H9 (cell line): ENCODE results near the gene SYNGAP1. TPM values are rescaled to one million over a fixed set of nuclear protein-coding genes. Genes with fewer than 3 reads are reported as not detected.

ENCODE experiments used
- DNase-seq: peaks from one replicate; pipeline ENCODE4 v3.0.0-alpha.2; 2017
- H2AFZ ChIP-seq: one replicate; pipeline ENCODE4 v1.6.1; 2013; ENCODE audit warnings: mild to moderate bottlenecking, low read length, control low read depth, moderate library complexity
- H2AK5ac ChIP-seq: 2 replicates; pipeline ENCODE4 v1.6.1; 2013; ENCODE audit warnings: low read length, control low read depth, mixed read lengths; ENCODE audit not compliant: insufficient read length
- H2BK120ac ChIP-seq: one replicate; pipeline ENCODE4 v1.6.1; 2013; ENCODE audit warnings: low read depth, mild to moderate bottlenecking, low read length, control low read depth, inconsistent platforms; ENCODE audit not compliant: poor library complexity, severe bottlenecking
- H2BK12ac ChIP-seq: 2 replicates; pipeline ENCODE4 v1.6.1; 2013; ENCODE audit warnings: low read length, control low read depth, mixed read lengths, low read depth; ENCODE audit not compliant: insufficient read length
- H2BK15ac ChIP-seq: 2 replicates; pipeline ENCODE4 v1.6.1; 2013; ENCODE audit warnings: low read depth, low read length, control low read depth
- H2BK20ac ChIP-seq: one replicate; pipeline ENCODE4 v1.6.1; 2013; ENCODE audit warnings: low read depth, mild to moderate bottlenecking, low read length, control low read depth, inconsistent platforms; ENCODE audit not compliant: poor library complexity, severe bottlenecking
- H2BK5ac ChIP-seq: 2 replicates; pipeline ENCODE4 v1.6.1; 2013; ENCODE audit warnings: low read length, control low read depth, mixed read lengths; ENCODE audit not compliant: insufficient read length
- H3K14ac ChIP-seq: 2 replicates; pipeline ENCODE4 v1.6.1; 2013; ENCODE audit warnings: low read length, control low read depth; ENCODE audit not compliant: insufficient read depth
- H3K18ac ChIP-seq: 2 replicates; pipeline ENCODE4 v1.6.1; 2013; ENCODE audit warnings: low read depth, mild to moderate bottlenecking, mixed read lengths, low read length, control low read depth; ENCODE audit not compliant: insufficient read length
- H3K23ac ChIP-seq: 2 replicates; pipeline ENCODE4 v1.6.1; 2013; ENCODE audit warnings: low read length, control low read depth, mixed read lengths, low read depth; ENCODE audit not compliant: insufficient read length
- H3K23me2 ChIP-seq: 2 replicates; pipeline ENCODE4 v1.6.1; 2013; ENCODE audit warnings: low read depth, mild to moderate bottlenecking, mixed read lengths, low read length, control low read depth; ENCODE audit not compliant: insufficient read length, poor library complexity, severe bottlenecking
- H3K27ac ChIP-seq: 2 replicates; pipeline ENCODE4 v1.5.1; 2013; ENCODE audit warnings: low read length, control low read depth, mixed read lengths, low read depth; ENCODE audit not compliant: insufficient read length
- H3K27me3 ChIP-seq: 2 replicates; pipeline ENCODE4 v1.6.1; 2013; ENCODE audit warnings: low read length, control low read depth, inconsistent platforms; ENCODE audit not compliant: insufficient read depth
- H3K4ac ChIP-seq: 2 replicates; pipeline ENCODE4 v1.6.1; 2013; ENCODE audit warnings: low read depth, mild to moderate bottlenecking, control low read depth, inconsistent platforms, low read length, moderate library complexity
- H3K4me1 ChIP-seq: 2 replicates; pipeline ENCODE4 v1.6.1; 2013; ENCODE audit warnings: low read length, control low read depth, inconsistent platforms; ENCODE audit not compliant: insufficient read depth
- H3K4me2 ChIP-seq: 2 replicates; pipeline ENCODE4 v1.6.1; 2013; ENCODE audit warnings: low read length, control low read depth, mixed read lengths; ENCODE audit not compliant: insufficient read length, insufficient read depth
- H3K56ac ChIP-seq: 2 replicates; pipeline ENCODE4 v1.6.1; 2013; ENCODE audit warnings: low read depth, mild to moderate bottlenecking, mixed read lengths, low read length, control low read depth; ENCODE audit not compliant: insufficient read length
- H3K79me1 ChIP-seq: 2 replicates; pipeline ENCODE4 v1.6.1; 2013; ENCODE audit warnings: low read depth, mild to moderate bottlenecking, moderate library complexity, low read length, control low read depth, inconsistent platforms; ENCODE audit not compliant: insufficient read depth, poor library complexity, severe bottlenecking
- H3K79me2 ChIP-seq: 2 replicates; pipeline ENCODE4 v1.6.1; 2013; ENCODE audit warnings: low read length, control low read depth, inconsistent platforms; ENCODE audit not compliant: insufficient read depth
- H3K9ac ChIP-seq: 2 replicates; pipeline ENCODE4 v1.6.1; 2013; ENCODE audit warnings: low read length, control low read depth, mixed read lengths; ENCODE audit not compliant: insufficient read length; ENCODE audit errors: extremely low read depth
- H3K9me3 ChIP-seq: one replicate; pipeline ENCODE4 v1.6.1; 2013; ENCODE audit warnings: low read depth, low read length, inconsistent platforms; ENCODE audit not compliant: control insufficient read depth
- H3T11ph ChIP-seq: one replicate; pipeline ENCODE4 v1.6.1; 2013; ENCODE audit warnings: mild to moderate bottlenecking, low read length, control low read depth, inconsistent platforms
- H4K20me1 ChIP-seq: one replicate; pipeline ENCODE4 v1.6.1; 2013; ENCODE audit not compliant: control insufficient read depth, insufficient read length, insufficient read depth
- H4K5ac ChIP-seq: 2 replicates; pipeline ENCODE4 v1.6.1; 2013; ENCODE audit warnings: low read depth, mild to moderate bottlenecking, mixed read lengths, low read length, control low read depth; ENCODE audit not compliant: insufficient read length
- H4K8ac ChIP-seq: replicated peaks from 2 replicates; pipeline ENCODE4 v1.6.1; 2013; ENCODE audit warnings: low read length, control low read depth, mixed read lengths, low read depth; ENCODE audit not compliant: insufficient read length
- H4K91ac ChIP-seq: 2 replicates; pipeline ENCODE4 v1.6.1; 2013; ENCODE audit warnings: low read depth, mild to moderate bottlenecking, moderate library complexity, mixed read lengths, low read length, control low read depth; ENCODE audit not compliant: insufficient read length
- H3K27ac Mint-ChIP-seq, 3 experiments: 2 replicates in 2 of 3; 3 replicates in 1 of 3; pipeline ENCODE4 v1.8.0; 2020 to 2021; ENCODE audit warnings: mixed read lengths in 3 of 3, mild to moderate bottlenecking in 1 of 3, moderate library complexity in 1 of 3
- H3K27me3 Mint-ChIP-seq: 2 replicates; pipeline ENCODE4 v1.8.0; 2021; ENCODE audit warnings: low read depth, mild to moderate bottlenecking, moderate library complexity, mixed read lengths
- H3K36me3 Mint-ChIP-seq, 3 experiments: 2 replicates in 2 of 3; 3 replicates in 1 of 3; pipeline ENCODE4 v1.8.0; 2020 to 2021; ENCODE audit warnings: low read depth in 3 of 3, mixed read lengths in 3 of 3; ENCODE audit not compliant: insufficient read depth in 1 of 3
- H3K4me1 Mint-ChIP-seq, 2 experiments: 2 replicates each; pipeline ENCODE4 v1.8.0; 2020; ENCODE audit warnings: mixed read lengths in 2 of 2
- H3K4me3 Mint-ChIP-seq, 2 experiments: 2 replicates in 1 of 2; 3 replicates in 1 of 2; pipeline ENCODE4 v1.8.0; 2020 to 2021; ENCODE audit warnings: mild to moderate bottlenecking in 2 of 2, mixed read lengths in 2 of 2, moderate library complexity in 1 of 2
- H3K9me3 Mint-ChIP-seq, 2 experiments: 2 replicates in 1 of 2; 3 replicates in 1 of 2; pipeline ENCODE4 v1.8.0; 2020; ENCODE audit warnings: mild to moderate bottlenecking in 2 of 2, mixed read lengths in 2 of 2, moderate library complexity in 1 of 2
- WGBS: extraction: QIAGEN DNeasy Blood & Tissue Kit; methylation state at CpG from one replicate; pipeline ENCODE4 v1.1.7; 2013; ENCODE audit warnings: missing lambda C conversion rate, low lambda C conversion rate, mixed read lengths; ENCODE audit not compliant: insufficient read length; ENCODE audit errors: extremely low coverage; 5-methylcytosine and 5-hydroxymethylcytosine counted together
- total RNA-seq: library from RNA; stranded (reverse); gene quantifications from 2 replicates; pipeline ENCODE4 v1.2.1, GENCODE V29; 2021
- TF ChIP-seq, protein P1 (sequence below): fragments of 200-600 bp; sonication (generic); conservative IDR thresholded peaks from 3 replicates; pipeline ENCODE4 v1.8.0; 2021; ENCODE audit warnings: antibody characterized with exemption, mild to moderate bottlenecking

SYNGAP1 gene
- total RNA-seq, 1 experiment from 2014 or later, result 121 TPM

DNA sequence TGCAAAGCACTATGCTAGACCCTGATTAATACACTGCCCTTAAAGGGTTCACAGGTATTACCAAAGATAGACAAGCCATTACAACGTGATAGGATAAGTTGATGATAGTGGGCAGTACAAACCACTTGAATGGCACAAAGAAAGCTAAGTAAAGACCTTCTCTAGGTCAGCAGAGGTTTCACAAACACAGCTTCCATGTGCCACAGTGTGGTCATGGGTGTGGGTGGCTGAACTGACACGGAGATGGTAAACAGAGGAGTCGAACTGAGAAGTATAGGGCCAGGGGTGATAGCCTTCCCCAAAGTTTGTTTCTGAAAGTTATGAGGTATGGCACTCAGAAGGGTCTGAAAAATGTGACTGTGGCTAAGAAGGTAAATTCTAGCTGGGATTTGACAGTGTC, 38.8 kb downstream of the SYNGAP1 start:
- H3K56ac ChIP-seq, result no peak overlapping the region
- H4K8ac ChIP-seq, result no peak overlapping the region
- H4K5ac ChIP-seq, result no peak overlapping the region
- H3K4me1 Mint-ChIP-seq, result peaks cover 10 to 13% of the 10 kb centered on the region in 2 experiments
- no peak overlapping the region for H3K4me2 ChIP-seq
- H3K36me3 Mint-ChIP-seq, result peaks cover 9 to 32% (median 31%) of the 10 kb centered on the region in 3 experiments
- no peak overlapping the region for H3T11ph ChIP-seq
- no peak overlapping the region for H3K27ac Mint-ChIP-seq
- H3K4me3 Mint-ChIP-seq, result no peak overlapping the region
- peaks cover 9% of the 10 kb centered on the region for H3K23me2 ChIP-seq
- no peaks in the 10 kb centered on the region for H3K79me1 ChIP-seq
- H3K27me3 ChIP-seq, result no peaks in the 10 kb centered on the region; the same call in 1 of the 2 replicates
- no CpG with 5 or more reads among the region's 3 CpGs for WGBS
- H2AFZ ChIP-seq, result no peak overlapping the region
- H3K9ac ChIP-seq, result no peak overlapping the region
- H3K9me3 Mint-ChIP-seq, result no peaks in the 10 kb centered on the region
- no peak overlapping the region for H2BK12ac ChIP-seq
- no peak overlapping the region for H3K18ac ChIP-seq
- DNase-seq, result no peak
- H2AK5ac ChIP-seq, result no peak overlapping the region
- TF ChIP-seq, protein P1, sequence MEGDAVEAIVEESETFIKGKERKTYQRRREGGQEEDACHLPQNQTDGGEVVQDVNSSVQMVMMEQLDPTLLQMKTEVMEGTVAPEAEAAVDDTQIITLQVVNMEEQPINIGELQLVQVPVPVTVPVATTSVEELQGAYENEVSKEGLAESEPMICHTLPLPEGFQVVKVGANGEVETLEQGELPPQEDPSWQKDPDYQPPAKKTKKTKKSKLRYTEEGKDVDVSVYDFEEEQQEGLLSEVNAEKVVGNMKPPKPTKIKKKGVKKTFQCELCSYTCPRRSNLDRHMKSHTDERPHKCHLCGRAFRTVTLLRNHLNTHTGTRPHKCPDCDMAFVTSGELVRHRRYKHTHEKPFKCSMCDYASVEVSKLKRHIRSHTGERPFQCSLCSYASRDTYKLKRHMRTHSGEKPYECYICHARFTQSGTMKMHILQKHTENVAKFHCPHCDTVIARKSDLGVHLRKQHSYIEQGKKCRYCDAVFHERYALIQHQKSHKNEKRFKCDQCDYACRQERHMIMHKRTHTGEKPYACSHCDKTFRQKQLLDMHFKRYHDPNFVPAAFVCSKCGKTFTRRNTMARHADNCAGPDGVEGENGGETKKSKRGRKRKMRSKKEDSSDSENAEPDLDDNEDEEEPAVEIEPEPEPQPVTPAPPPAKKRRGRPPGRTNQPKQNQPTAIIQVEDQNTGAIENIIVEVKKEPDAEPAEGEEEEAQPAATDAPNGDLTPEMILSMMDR, result no peak
- no peaks in the 10 kb centered on the region for H4K20me1 ChIP-seq
- no peak overlapping the region for H3K14ac ChIP-seq
- no peak overlapping the region for H2BK20ac ChIP-seq
- H3K23ac ChIP-seq, result no peak overlapping the region
- H4K91ac ChIP-seq, result no peak overlapping the region
- H3K4ac ChIP-seq, result no peak overlapping the region
- no peaks in the 10 kb centered on the region for H3K4me1 ChIP-seq
- no peak overlapping the region for H2BK15ac ChIP-seq
- H3K79me2 ChIP-seq, result no peaks in the 10 kb centered on the region
- no peak overlapping the region for H3K27ac ChIP-seq
- H2BK120ac ChIP-seq, result no peak overlapping the region
- H3K9me3 ChIP-seq, result no peaks in the 10 kb centered on the region
- no peak overlapping the region for H2BK5ac ChIP-seq
- peaks cover 9% of the 10 kb centered on the region; the same call in 1 of the 2 replicates for H3K27me3 Mint-ChIP-seq
